ENCODE data around the gene PZP. TPM values are rescaled to one million over a fixed set of nuclear protein-coding genes. Genes with fewer than 3 reads are reported as not detected.
"Not testable (repeated sequence)": the region's sequence is repeated elsewhere in the genome, so short reads cannot be mapped to it uniquely, and the experiment has no call there.

The PZP gene
- total and polyA plus RNA-seq, 2 of the 13 experiments (the other 11 are each of a cell fraction or from before 2014, with no cell fraction given) = 0.07 to 0.89 TPM

DNA sequence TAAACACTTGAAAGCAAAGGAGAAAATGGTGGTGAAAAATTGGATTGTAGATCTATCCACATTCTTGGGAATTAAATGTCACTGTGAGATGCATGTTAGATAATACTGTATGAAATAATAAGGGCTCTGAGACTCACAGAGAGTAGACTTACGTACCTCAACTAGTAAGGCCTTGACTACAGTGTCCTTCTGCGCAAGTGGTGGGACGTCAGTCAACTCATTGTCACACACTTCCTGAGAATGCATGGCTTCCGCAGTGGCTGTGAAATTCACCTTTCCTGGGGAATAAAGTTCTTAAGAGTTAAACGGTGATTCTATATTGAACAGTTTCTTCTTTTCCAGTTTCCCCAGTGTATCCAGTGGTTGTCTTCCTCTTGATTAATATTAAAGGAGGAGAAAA lies 32.6 kb upstream of the PZP start (continued):
- TF ChIP-seq, protein P1, sequence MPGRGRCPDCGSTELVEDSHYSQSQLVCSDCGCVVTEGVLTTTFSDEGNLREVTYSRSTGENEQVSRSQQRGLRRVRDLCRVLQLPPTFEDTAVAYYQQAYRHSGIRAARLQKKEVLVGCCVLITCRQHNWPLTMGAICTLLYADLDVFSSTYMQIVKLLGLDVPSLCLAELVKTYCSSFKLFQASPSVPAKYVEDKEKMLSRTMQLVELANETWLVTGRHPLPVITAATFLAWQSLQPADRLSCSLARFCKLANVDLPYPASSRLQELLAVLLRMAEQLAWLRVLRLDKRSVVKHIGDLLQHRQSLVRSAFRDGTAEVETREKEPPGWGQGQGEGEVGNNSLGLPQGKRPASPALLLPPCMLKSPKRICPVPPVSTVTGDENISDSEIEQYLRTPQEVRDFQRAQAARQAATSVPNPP (CRISPR knock-in tag; IDR thresholded peaks at IDR 0.05) = no peak
- TF ChIP-seq ZBTB7B (CRISPR knock-in tag; IDR thresholded peaks at IDR 0.05) = no peak
- TF ChIP-seq ZNF569 (CRISPR knock-in tag; IDR thresholded peaks at IDR 0.05; ENCODE audit: borderline replicate concordance) = no peak

DNA sequence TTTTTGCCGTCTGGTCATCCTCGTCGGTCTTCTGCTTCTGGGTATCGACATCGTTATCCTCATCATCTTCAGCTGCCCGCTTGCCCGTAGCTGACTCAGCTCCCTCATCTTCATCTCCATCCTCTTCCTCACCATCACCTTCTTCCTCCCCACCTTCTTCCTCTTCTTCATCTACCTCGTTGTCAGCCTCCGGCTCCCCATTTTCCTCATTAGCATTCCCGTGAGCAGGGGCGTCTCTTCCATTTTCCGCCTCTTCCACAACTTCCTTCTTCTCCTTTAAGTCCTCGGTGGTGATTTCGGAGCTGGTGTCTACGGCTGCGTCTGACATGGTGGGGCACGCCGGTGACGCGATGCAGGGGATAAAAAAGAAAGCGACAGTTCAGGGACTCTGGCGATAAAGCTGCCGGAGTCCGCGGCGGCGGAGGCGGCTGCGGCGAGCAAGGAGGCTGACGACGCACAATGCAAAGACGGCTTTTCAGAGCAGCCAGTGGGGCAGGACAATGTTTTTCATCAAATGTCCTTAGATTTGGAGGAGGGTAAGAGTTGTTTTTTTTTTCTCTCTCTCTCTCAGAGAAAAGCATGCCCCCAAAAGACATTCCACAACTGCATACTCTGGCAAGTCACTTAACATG lies 31.9 kb upstream of the PZP start:
- H3K4me2 ChIP-seq (ENCODE audit: low read depth, low read length); POLR2A ChIA-PET: not testable (repeated sequence)
- WGBS (ENCODE audit: low lambda C conversion rate) = 92% methylated on average over 32 of the region's 33 CpGs

DNA sequence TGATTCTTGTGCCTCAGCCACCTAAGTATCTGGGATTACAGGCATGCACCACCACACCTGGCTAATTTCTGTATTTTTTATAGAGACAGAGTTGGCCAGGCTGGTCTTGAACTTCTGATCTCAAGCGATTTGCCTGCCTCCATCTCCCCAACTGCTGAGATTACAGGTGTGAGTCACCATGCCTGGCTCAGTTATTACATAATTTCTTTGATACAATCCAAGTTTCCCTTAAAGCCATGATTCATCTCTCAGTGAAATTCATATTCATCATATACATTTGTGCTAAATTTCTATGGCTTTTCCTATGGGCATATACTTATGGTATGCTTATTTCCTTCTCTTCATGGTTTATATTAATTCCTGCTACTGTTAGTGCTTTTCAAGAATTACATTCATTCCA lies 29.1 kb upstream of the PZP start:
- ATAC-seq (no peak), DNase-seq (ENCODE audit: low spot score) (no peak), FAIRE-seq (no peak)
- H3K9me3 ChIP-seq (ENCODE audit: low read length) = no peaks in the 10 kb centered on the region
- no peak overlapping the region for H3K4me3 ChIP-seq (replicated peaks in 1 of 3; ENCODE audit: insufficient read depth in 1 of 3, low read depth in 2 of 3, low read length in 3 of 3)
- peaks cover 16% of the 10 kb centered on the region for H3K4me1 ChIP-seq (ENCODE audit: insufficient read depth, low read length)
- H3K27ac ChIP-seq (ENCODE audit: extremely low read length, insufficient read depth, low read length) = no peak overlapping the region
- no peak overlapping the region for H3K4me2 ChIP-seq (ENCODE audit: low read depth, low read length)
- no TSS peak for BruUV-seq (replicated peaks)
- ChIA-PET POLR2A (no interaction called here), CTCF (ENCODE audit: low intra/inter-chr PET ratio, low total read pairs) (no interaction called here)
- H3K27me3 ChIP-seq (ENCODE audit: control insufficient read depth in 1 of 2, insufficient read depth in 2 of 2, low read length in 2 of 2) = peaks cover 0 to 3% of the 10 kb centered on the region in 2 experiments; a peak in 1 of 5 replicates
- H3K9ac ChIP-seq (ENCODE audit: insufficient read depth, low read depth, low read length) = no peak overlapping the region
- no peaks in the 10 kb centered on the region for H4K20me1 ChIP-seq (ENCODE audit: insufficient read depth, low read length)
- no peaks in the 10 kb centered on the region for H3K36me3 ChIP-seq (replicated peaks in 1 of 2; ENCODE audit: control insufficient read depth in 1 of 2, insufficient read depth in 2 of 2, low read length in 2 of 2)
- in situ Hi-C loops (cut with HindIII; ENCODE audit: extremely low pct_ligation_motif_present, low pct_unique_long_range_greater_than_20kb) = no loop called here
- no peaks in the 10 kb centered on the region for H3K79me2 ChIP-seq (ENCODE audit: insufficient read depth, low read length)
- no peak overlapping the region for H2AFZ ChIP-seq (ENCODE audit: low read length)
- intact Hi-C loops (cut with micrococcal nuclease; ENCODE audit: unreplicated experiment) = no loop called here
- WGBS (ENCODE audit: low lambda C conversion rate) = 95% methylated on average over 1 of the region's 1 CpG
- TF ChIP-seq, protein P2, sequence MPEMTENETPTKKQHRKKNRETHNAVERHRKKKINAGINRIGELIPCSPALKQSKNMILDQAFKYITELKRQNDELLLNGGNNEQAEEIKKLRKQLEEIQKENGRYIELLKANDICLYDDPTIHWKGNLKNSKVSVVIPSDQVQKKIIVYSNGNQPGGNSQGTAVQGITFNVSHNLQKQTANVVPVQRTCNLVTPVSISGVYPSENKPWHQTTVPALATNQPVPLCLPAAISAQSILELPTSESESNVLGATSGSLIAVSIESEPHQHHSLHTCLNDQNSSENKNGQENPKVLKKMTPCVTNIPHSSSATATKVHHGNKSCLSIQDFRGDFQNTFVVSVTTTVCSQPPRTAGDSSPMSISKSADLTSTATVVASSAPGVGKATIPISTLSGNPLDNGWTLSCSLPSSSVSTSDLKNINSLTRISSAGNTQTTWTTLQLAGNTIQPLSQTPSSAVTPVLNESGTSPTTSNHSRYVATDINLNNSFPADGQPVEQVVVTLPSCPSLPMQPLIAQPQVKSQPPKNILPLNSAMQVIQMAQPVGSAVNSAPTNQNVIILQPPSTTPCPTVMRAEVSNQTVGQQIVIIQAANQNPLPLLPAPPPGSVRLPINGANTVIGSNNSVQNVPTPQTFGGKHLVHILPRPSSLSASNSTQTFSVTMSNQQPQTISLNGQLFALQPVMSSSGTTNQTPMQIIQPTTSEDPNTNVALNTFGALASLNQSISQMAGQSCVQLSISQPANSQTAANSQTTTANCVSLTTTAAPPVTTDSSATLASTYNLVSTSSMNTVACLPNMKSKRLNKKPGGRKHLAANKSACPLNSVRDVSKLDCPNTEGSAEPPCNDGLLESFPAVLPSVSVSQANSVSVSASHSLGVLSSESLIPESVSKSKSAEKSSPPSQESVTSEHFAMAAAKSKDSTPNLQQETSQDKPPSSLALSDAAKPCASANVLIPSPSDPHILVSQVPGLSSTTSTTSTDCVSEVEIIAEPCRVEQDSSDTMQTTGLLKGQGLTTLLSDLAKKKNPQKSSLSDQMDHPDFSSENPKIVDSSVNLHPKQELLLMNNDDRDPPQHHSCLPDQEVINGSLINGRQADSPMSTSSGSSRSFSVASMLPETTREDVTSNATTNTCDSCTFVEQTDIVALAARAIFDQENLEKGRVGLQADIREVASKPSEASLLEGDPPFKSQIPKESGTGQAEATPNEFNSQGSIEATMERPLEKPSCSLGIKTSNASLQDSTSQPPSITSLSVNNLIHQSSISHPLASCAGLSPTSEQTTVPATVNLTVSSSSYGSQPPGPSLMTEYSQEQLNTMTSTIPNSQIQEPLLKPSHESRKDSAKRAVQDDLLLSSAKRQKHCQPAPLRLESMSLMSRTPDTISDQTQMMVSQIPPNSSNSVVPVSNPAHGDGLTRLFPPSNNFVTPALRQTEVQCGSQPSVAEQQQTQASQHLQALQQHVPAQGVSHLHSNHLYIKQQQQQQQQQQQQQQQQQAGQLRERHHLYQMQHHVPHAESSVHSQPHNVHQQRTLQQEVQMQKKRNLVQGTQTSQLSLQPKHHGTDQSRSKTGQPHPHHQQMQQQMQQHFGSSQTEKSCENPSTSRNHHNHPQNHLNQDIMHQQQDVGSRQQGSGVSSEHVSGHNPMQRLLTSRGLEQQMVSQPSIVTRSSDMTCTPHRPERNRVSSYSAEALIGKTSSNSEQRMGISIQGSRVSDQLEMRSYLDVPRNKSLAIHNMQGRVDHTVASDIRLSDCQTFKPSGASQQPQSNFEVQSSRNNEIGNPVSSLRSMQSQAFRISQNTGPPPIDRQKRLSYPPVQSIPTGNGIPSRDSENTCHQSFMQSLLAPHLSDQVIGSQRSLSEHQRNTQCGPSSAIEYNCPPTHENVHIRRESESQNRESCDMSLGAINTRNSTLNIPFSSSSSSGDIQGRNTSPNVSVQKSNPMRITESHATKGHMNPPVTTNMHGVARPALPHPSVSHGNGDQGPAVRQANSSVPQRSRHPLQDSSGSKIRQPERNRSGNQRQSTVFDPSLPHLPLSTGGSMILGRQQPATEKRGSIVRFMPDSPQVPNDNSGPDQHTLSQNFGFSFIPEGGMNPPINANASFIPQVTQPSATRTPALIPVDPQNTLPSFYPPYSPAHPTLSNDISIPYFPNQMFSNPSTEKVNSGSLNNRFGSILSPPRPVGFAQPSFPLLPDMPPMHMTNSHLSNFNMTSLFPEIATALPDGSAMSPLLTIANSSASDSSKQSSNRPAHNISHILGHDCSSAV (CRISPR knock-in tag; IDR thresholded peaks at IDR 0.05; ENCODE audit: borderline replicate concordance) = no peak

More for the DNA sequence above, 31.9 kb upstream of the PZP start:
- H3K36me3 ChIP-seq (replicated peaks in 1 of 2; ENCODE audit: control insufficient read depth in 1 of 2, insufficient read depth in 2 of 2, low read length in 2 of 2); H3K9ac ChIP-seq (ENCODE audit: insufficient read depth, low read depth, low read length); ATAC-seq; H3K27me3 ChIP-seq (ENCODE audit: control insufficient read depth in 1 of 2, insufficient read depth in 2 of 2, low read length in 2 of 2); H2AFZ ChIP-seq (ENCODE audit: low read length); H3K27ac ChIP-seq (ENCODE audit: extremely low read length, insufficient read depth, low read length); H4K20me1 ChIP-seq (ENCODE audit: insufficient read depth, low read length); FAIRE-seq; DNase-seq (ENCODE audit: low spot score); H3K4me3 ChIP-seq (replicated peaks in 1 of 3; ENCODE audit: insufficient read depth in 1 of 3, low read depth in 2 of 3, low read length in 3 of 3); H3K9me3 ChIP-seq (ENCODE audit: low read length); intact Hi-C loops (cut with micrococcal nuclease; ENCODE audit: unreplicated experiment); BruUV-seq (replicated peaks); CTCF ChIA-PET (ENCODE audit: low intra/inter-chr PET ratio, low total read pairs); in situ Hi-C loops (cut with HindIII; ENCODE audit: extremely low pct_ligation_motif_present, low pct_unique_long_range_greater_than_20kb); H3K79me2 ChIP-seq (ENCODE audit: insufficient read depth, low read length): not testable (repeated sequence)
- H3K4me1 ChIP-seq (ENCODE audit: insufficient read depth, low read length) = peaks cover 43% of the 10 kb centered on the region
